Measurements from ENCODE around the gene DCLK1. TPM values are rescaled to one million over a fixed set of nuclear protein-coding genes. Genes with fewer than 3 reads are reported as not detected.

DCLK1 gene
- total RNA-seq, 1 experiment from 2014 or later, result not detected

GRCh38 chr13:35764326-35765015 lies 366.7 kb downstream of the DCLK1 start:
- CTCF ChIA-PET, result interaction anchor here (0.6 kb wide), 1 partner anchor 529 kb away, joined by 4 read pairs; no protein-coding TSS in a partner anchor
- Histone ChIP-seq H3K36me3 (ENCODE audit: control insufficient read depth, insufficient read depth, low read length) (no peaks in the 10 kb centered on the region), H3K9me3 (ENCODE audit: control insufficient read depth, insufficient read depth, low read depth, low read length) (no peaks in the 10 kb centered on the region), H3K4me1 (ENCODE audit: control insufficient read depth, insufficient read depth, low read length) (no peaks in the 10 kb centered on the region), H3K4me3 (ENCODE audit: low read depth in 2 of 2, low read length in 2 of 2) (no peak overlapping the region), H3K27me3 (ENCODE audit: control insufficient read depth, insufficient read depth, low read length) (no peaks in the 10 kb centered on the region), H3K27ac (ENCODE audit: low read length) (no peak overlapping the region)
- no peak for DNase-seq (ENCODE audit: low read depth, low spot score)
- in situ Hi-C loops (cut with HindIII; ENCODE audit: low pct_unique_long_range_greater_than_20kb, low sequenced_read_pairs), result no loop called here
- POLR2A ChIA-PET, result no interaction called here
- no peak for ATAC-seq
- TF ChIP-seq POLR2AphosphoS5 (IDR thresholded peaks at IDR 0.05; ENCODE audit: low read depth, low read length) (no peak), TCF7L2 (IDR thresholded peaks at IDR 0.05; ENCODE audit: low read depth, low read length) (no peak), SIN3A (IDR thresholded peaks at IDR 0.05; ENCODE audit: borderline replicate concordance, insufficient read depth, low read depth, low read length) (no peak)
- TF ChIP-seq, protein P1, sequence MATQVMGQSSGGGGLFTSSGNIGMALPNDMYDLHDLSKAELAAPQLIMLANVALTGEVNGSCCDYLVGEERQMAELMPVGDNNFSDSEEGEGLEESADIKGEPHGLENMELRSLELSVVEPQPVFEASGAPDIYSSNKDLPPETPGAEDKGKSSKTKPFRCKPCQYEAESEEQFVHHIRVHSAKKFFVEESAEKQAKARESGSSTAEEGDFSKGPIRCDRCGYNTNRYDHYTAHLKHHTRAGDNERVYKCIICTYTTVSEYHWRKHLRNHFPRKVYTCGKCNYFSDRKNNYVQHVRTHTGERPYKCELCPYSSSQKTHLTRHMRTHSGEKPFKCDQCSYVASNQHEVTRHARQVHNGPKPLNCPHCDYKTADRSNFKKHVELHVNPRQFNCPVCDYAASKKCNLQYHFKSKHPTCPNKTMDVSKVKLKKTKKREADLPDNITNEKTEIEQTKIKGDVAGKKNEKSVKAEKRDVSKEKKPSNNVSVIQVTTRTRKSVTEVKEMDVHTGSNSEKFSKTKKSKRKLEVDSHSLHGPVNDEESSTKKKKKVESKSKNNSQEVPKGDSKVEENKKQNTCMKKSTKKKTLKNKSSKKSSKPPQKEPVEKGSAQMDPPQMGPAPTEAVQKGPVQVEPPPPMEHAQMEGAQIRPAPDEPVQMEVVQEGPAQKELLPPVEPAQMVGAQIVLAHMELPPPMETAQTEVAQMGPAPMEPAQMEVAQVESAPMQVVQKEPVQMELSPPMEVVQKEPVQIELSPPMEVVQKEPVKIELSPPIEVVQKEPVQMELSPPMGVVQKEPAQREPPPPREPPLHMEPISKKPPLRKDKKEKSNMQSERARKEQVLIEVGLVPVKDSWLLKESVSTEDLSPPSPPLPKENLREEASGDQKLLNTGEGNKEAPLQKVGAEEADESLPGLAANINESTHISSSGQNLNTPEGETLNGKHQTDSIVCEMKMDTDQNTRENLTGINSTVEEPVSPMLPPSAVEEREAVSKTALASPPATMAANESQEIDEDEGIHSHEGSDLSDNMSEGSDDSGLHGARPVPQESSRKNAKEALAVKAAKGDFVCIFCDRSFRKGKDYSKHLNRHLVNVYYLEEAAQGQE (IDR thresholded peaks at IDR 0.05; ENCODE audit: insufficient read depth in 1 of 2, low read depth in 2 of 2, low read length in 1 of 2), result no peak
- TF ChIP-seq, protein P2, sequence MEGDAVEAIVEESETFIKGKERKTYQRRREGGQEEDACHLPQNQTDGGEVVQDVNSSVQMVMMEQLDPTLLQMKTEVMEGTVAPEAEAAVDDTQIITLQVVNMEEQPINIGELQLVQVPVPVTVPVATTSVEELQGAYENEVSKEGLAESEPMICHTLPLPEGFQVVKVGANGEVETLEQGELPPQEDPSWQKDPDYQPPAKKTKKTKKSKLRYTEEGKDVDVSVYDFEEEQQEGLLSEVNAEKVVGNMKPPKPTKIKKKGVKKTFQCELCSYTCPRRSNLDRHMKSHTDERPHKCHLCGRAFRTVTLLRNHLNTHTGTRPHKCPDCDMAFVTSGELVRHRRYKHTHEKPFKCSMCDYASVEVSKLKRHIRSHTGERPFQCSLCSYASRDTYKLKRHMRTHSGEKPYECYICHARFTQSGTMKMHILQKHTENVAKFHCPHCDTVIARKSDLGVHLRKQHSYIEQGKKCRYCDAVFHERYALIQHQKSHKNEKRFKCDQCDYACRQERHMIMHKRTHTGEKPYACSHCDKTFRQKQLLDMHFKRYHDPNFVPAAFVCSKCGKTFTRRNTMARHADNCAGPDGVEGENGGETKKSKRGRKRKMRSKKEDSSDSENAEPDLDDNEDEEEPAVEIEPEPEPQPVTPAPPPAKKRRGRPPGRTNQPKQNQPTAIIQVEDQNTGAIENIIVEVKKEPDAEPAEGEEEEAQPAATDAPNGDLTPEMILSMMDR (IDR thresholded peaks at IDR 0.05), result no peak
- intact Hi-C loops (cut with micrococcal nuclease; ENCODE audit: unreplicated experiment), result no loop called here
- no TSS peak for BruUV-seq (replicated peaks)

DNA sequence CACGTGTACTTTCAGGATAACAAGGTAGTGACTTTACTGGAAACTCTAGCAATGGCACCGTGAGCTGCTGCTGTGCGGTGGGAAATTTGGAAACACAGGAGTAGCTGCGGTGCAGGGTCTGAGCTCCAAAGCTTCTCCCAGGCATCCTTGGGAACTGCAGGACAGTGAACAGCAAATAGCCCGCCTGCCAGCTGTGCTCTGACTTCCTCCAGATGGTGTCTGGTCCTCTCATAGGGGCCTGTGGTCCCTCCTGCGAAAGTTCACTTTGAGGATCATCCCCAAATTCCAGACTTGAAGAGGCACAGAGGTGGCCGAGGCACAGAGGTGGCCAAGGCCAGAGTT lies 367.4 kb downstream of the DCLK1 start:
- TF ChIP-seq POLR2AphosphoS5 (IDR thresholded peaks at IDR 0.05; ENCODE audit: low read depth, low read length) (no peak), TCF7L2 (IDR thresholded peaks at IDR 0.05; ENCODE audit: low read depth, low read length) (no peak), SIN3A (IDR thresholded peaks at IDR 0.05; ENCODE audit: borderline replicate concordance, insufficient read depth, low read depth, low read length) (no peak)
- TF ChIP-seq, protein P1 (IDR thresholded peaks at IDR 0.05; ENCODE audit: insufficient read depth in 1 of 2, low read depth in 2 of 2, low read length in 1 of 2), result no peak
- TF ChIP-seq, protein P2 (IDR thresholded peaks at IDR 0.05), result no peak
- Histone ChIP-seq H3K4me1 (ENCODE audit: control insufficient read depth, insufficient read depth, low read length) (no peaks in the 10 kb centered on the region), H3K4me3 (ENCODE audit: low read depth in 2 of 2, low read length in 2 of 2) (no peak overlapping the region), H3K36me3 (ENCODE audit: control insufficient read depth, insufficient read depth, low read length) (no peaks in the 10 kb centered on the region), H3K27ac (ENCODE audit: low read length) (no peak overlapping the region), H3K27me3 (ENCODE audit: control insufficient read depth, insufficient read depth, low read length) (no peaks in the 10 kb centered on the region), H3K9me3 (ENCODE audit: control insufficient read depth, insufficient read depth, low read depth, low read length) (no peaks in the 10 kb centered on the region)
- intact Hi-C loops (cut with micrococcal nuclease; ENCODE audit: unreplicated experiment) (no loop called here), in situ Hi-C loops (cut with HindIII; ENCODE audit: low pct_unique_long_range_greater_than_20kb, low sequenced_read_pairs) (no loop called here)
- POLR2A ChIA-PET, result no interaction called here
- CTCF ChIA-PET, result no interaction called here
- DNase-seq (ENCODE audit: low read depth, low spot score) (no peak), ATAC-seq (no peak)
- BruUV-seq (replicated peaks), result no TSS peak
